GM21737 (cell line): ENCODE data around the gene NAALADL2.
"Not testable (repeated sequence)": the region's sequence is repeated elsewhere in the genome, so short reads cannot be mapped to it uniquely, and the experiment has no call there.

ENCODE experiments used
- ATAC-seq: cut with Tn5 transposase; IDR thresholded peaks from one replicate; pipeline ENCODE4 v1.9.1; 2021; ENCODE audit warnings: mild to moderate bottlenecking, moderate library complexity; ENCODE audit not compliant: unreplicated experiment

The NAALADL2 gene

GRCh38 chr3:175460849-175461399 is 601.8 kb downstream of the NAALADL2 start:
- not testable (repeated sequence) for ATAC-seq

DNA sequence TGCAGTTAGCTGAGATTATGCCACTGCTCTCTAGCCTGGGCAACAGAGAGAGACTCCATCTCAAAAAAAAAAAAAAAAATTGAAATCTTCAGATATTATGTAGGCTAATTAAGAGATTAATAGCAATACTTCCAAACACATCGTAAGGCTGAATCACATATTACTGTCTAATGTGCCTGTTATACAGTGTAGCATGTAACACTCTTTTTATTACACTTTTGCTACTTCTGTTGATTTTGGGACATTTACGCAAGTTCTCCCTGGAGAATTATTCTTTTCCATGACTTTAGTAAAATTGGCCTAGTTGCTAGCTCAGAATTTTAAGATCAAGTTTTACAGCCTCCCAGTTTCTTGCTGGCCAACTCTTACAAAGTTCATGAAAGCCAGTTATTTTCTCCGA is 605.2 kb downstream of the NAALADL2 start:
- ATAC-seq: no peak

- ATAC-seq: no peak
Measured at GRCh38 chr3:175469124-175469523, 610.0 kb downstream of the NAALADL2 start.

GRCh38 chr3:175475765-175476164 is 616.6 kb downstream of the NAALADL2 start:
- ATAC-seq: no peak

DNA sequence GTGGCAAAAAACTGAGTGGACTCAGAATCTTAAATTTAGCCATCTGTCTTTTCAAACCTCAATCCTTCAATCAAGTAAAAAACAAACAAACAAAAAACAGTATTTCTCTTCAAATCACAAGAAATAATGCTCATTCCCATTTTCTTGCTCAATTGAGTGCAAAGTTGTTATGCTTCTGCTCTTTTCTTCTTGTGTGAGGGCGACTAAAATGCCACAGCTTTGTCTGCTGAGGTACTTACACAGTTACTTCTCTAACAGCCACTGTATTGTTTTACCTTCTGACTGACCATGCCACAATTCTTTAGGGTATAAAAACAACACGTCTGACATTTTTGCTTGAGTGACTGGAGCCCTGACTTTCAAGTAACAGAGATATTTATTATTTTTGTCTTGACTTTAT is 617.4 kb downstream of the NAALADL2 start:
- no peak for ATAC-seq

DNA sequence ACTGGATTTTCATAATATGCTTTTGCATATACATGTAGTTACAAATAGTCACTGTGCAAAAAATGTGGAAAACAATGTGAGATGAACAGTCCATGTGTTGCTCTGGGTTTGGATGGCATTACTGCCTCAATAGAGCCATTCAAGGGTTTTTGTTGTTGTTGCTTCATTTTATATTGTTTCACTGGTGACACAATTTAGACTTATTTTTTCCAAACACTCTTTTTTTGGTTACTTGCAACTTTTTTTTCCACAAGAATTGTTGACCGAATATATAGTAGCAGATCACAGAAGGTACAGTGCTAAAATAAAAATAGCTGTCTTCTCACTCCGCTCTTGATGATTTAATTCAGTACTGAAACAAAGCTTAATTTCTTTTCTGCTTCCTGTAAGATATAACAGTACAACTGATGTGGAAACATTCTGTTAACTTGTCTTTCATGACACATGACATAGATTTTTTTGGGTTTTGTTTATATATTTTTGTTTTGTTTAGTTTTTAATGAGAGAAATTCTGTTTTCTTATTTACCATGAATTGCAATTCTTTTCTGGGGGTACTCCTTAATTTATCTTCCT is 618.6 kb downstream of the NAALADL2 start:
- peak; percentile 92 for ATAC-seq

GRCh38 chr3:175478301-175478700 is 619.2 kb downstream of the NAALADL2 start:
- no peak for ATAC-seq

DNA sequence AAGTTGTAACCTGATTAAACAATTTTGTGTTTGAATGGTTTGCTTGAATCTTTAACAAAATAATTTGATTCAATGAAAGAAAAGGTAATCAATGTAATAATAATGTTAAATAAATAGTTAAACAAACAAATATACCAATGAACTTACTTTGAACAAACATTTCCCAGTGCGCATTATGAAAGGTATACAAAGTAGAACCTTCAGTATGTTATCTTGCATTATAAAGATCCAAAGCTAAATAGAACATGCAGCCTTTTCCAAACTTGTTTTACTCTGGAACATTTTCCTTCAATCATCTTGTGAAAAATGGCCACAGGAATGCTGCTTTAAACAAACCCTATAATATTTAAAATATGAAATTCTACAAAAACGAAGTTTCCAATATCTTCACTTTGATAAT is 620.0 kb downstream of the NAALADL2 start:
- no peak for ATAC-seq

DNA sequence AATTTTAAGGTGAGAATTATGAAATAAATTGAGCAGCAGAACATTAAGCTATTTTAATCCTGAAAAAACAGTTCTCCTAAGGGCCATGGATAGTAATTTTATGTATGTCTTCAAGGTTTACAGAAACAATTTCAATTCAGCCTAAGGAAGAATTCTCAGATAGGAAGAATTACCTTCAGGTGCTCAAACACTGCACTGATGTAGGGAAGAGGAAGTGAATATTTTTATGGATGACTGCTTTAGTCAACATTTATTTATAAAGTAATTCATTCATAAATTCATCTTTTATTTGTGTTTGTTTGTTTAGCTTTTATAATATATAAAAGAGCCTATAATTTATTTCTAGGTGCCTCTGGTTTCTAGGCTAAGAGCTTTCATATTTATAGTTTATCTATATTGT is 620.7 kb downstream of the NAALADL2 start:
- no peak for ATAC-seq

DNA sequence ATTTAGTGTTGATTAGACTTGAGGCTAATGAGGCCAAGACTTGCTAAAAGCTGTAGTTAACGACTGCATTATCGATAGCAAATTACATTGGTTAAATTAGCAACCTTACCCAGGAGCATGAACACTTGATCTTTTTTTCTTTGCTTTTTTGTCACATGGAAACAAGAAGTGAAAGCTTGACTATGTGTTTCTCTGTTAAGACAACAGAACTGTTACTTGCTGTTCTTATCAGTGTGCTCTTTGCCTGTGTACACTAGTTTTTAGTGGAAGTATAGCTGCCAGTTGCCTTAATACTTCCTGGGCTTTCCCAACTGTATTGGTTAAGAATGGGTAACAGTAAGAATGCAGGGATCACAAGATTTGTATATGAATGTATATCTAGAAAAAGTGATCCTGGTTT is 625.5 kb downstream of the NAALADL2 start:
- ATAC-seq: no peak

- ATAC-seq: no peak
Measured at GRCh38 chr3:175485436-175485835, 626.3 kb downstream of the NAALADL2 start.

DNA sequence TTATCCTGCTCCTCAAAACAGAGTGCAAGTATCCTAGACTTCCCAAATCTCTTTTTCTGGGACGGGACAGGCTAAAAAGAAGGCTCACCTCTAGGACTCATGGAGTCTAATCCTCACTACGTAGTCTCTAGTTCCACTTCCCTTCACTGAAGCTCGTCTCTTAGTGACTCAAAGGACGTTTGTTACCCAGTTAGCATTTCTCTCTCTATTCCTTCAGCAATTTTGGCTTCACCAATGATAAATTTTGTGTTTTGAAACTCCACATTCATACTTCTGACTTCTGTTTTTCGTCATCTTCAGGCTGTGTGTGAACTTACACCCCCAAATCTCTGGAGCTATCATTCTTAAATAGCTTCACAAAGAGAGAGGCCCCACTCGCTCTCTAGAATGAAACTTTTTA is 627.1 kb downstream of the NAALADL2 start:
- no peak for ATAC-seq

- peak; percentile 45 for ATAC-seq
Measured at GRCh38 chr3:175489406-175489805, 630.3 kb downstream of the NAALADL2 start.

GRCh38 chr3:175493301-175493700 is 634.2 kb downstream of the NAALADL2 start:
- ATAC-seq: no peak

DNA sequence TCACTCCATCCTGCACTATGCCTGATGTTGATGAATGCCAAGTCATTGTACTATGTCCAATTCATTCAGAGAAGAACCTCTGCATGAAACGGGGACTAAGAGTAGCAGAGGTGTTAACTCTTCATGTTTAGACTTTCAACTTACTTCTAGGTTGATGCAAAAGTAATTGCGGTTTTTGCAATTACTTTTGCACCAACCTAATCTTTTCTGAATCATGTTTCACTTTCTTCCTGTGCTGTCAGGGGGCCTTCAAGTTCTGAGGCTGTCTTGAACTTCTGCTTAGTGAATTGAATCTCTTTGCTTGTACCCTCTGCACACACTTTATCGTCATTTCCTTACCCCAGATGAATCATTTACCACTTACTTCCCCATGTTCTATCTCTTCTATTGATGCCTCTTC is 636.2 kb downstream of the NAALADL2 start:
- no peak for ATAC-seq

DNA sequence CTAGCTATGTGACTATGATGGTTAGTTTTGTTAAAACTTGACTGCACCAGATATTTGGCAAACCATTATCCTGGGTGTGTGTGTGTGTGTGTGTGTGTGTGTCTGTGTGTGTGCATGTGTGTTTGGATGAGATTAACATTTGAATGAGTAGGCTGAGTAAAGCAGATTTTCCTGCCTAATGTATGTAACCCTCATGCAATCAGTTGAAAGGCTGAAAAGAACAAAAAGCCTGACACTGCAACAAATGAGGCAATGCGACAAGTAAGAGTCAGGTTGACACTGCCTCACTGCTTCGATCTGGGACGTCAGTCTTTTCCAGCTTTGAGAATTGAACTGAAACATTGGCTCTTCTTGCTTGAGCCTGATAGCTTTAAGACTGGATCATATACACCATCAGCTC is 643.0 kb downstream of the NAALADL2 start:
- no peak for ATAC-seq

GRCh38 chr3:175511219-175511785 is 652.2 kb downstream of the NAALADL2 start:
- no peak for ATAC-seq

- ATAC-seq: no peak
Measured at GRCh38 chr3:175512700-175513099, 653.6 kb downstream of the NAALADL2 start.

GRCh38 chr3:175518459-175518858 is 659.3 kb downstream of the NAALADL2 start:
- peak; percentile 80 for ATAC-seq

GRCh38 chr3:175521406-175521805 is 662.3 kb downstream of the NAALADL2 start:
- ATAC-seq: no peak

GRCh38 chr3:175526191-175526590 is 667.1 kb downstream of the NAALADL2 start:
- ATAC-seq: no peak

DNA sequence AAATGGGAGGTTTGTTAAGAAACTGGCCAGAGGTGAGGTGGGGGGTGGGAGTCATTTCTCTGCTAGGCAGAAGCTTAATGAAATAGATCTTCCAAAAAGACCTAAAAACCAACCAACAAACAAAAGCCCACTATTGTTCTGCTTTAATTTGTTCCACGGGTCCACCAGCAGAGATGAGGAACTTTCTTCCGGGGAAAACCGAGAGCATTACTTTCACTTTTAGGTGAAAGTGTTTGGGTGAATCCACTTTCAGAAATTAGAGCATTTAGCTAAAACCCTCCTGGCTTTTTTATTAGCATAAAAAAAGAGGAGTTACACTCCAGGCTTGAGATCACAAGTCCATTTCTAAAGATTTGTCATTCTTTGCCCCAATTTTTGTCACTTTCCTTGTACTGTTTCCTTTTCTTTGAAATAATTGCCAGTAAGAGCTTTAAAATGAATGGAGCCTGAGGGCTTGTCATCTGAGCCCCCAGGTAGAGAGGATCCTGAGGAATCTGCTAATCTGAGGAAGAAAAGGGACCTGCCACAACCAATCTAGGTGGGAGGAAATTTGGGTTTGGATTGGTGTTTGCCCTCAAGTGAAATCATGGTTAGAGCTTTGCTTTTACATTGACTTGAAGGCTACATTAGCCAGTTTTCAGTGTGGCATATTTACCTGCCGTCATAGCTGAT is 667.6 kb downstream of the NAALADL2 start:
- ATAC-seq: no peak
